Uterus (tissue), 2 donors: ENCODE data around the gene C16orf87.

ENCODE experiments used
- CTCF ChIP-seq, 4 experiments: fragments of 200-600 bp in 2 of 4; fragments of 450-650 bp in 2 of 4; sonication (generic) in 2 of 4; IDR thresholded peaks; one replicate each; pipeline ENCODE4 v1.5.1; 2016 to 2019; ENCODE audit warnings: antibody characterized with exemption in 4 of 4, mild to moderate bottlenecking in 2 of 4, moderate library complexity in 1 of 4
- POLR2A ChIP-seq, 2 donors: fragments of 450-650 bp; IDR thresholded peaks; one replicate each; pipeline ENCODE4 v1.6.1; 2016; ENCODE audit warnings: antibody characterized with exemption in 2 of 2, mild to moderate bottlenecking in 1 of 2, moderate library complexity in 1 of 2

- TF ChIP-seq CTCF (IDR thresholded peaks at IDR 0.05) (no peak), POLR2A (IDR thresholded peaks at IDR 0.05) (no peak)
Observed at GRCh38 chr16:46748775-46749705, 81.9 kb downstream of the C16orf87 start.
